Measurements from ENCODE around the gene CRLF1.

GRCh38 chr19:18604820-18605159, 1.8 kb downstream of the CRLF1 start:
- TF ChIP-seq POLR2A (IDR thresholded peaks at IDR 0.05) = no peak
- no peak for TF ChIP-seq CTCF (IDR thresholded peaks at IDR 0.05)
- no peak for TF ChIP-seq EP300 (IDR thresholded peaks at IDR 0.05)
